ENCODE results near the gene ZNF626.

The ZNF626 gene

GRCh38 chr19:20662421-20663105 is 1.2 kb upstream of the ZNF626 start:
- TF ChIP-seq USF1 (IDR thresholded peaks at IDR 0.05) (no peak), RAD21 (IDR thresholded peaks at IDR 0.05; ENCODE audit: low read depth) (no peak), EGR1 (IDR thresholded peaks at IDR 0.05) (no peak), ZBTB7A (IDR thresholded peaks at IDR 0.05; ENCODE audit: low read depth) (no peak), TCF12 (IDR thresholded peaks at IDR 0.05; ENCODE audit: low read depth) (no peak), EP300 (IDR thresholded peaks at IDR 0.05; ENCODE audit: borderline replicate concordance) (no peak), TEAD4 (IDR thresholded peaks at IDR 0.05) (no peak), YY1 (IDR thresholded peaks at IDR 0.05; ENCODE audit: low read depth) (no peak), TAF1 (IDR thresholded peaks at IDR 0.05; ENCODE audit: low read depth) (no peak), NFIC (IDR thresholded peaks at IDR 0.05) (no peak), REST (IDR thresholded peaks at IDR 0.05; ENCODE audit: low read depth) (no peak), CEBPB (IDR thresholded peaks at IDR 0.05) (no peak), FOXM1 (IDR thresholded peaks at IDR 0.05; ENCODE audit: borderline replicate concordance, low read depth) (no peak), MAX (IDR thresholded peaks at IDR 0.05) (no peak), CREB1 (IDR thresholded peaks at IDR 0.05; ENCODE audit: low read depth) (no peak)

GRCh38 chr19:20660473-20661140 is 764 bp downstream of the ZNF626 start:
- TF ChIP-seq ZBTB7A (IDR thresholded peaks at IDR 0.05; ENCODE audit: low read depth) (no peak), RAD21 (IDR thresholded peaks at IDR 0.05; ENCODE audit: low read depth) (no peak), TEAD4 (IDR thresholded peaks at IDR 0.05) (no peak), CREB1 (IDR thresholded peaks at IDR 0.05; ENCODE audit: low read depth) (no peak), FOXM1 (IDR thresholded peaks at IDR 0.05; ENCODE audit: borderline replicate concordance, low read depth) (no peak), TCF12 (IDR thresholded peaks at IDR 0.05; ENCODE audit: low read depth) (no peak), TAF1 (IDR thresholded peaks at IDR 0.05; ENCODE audit: low read depth) (no peak), CEBPB (IDR thresholded peaks at IDR 0.05) (no peak), MAX (IDR thresholded peaks at IDR 0.05) (no peak), EP300 (IDR thresholded peaks at IDR 0.05; ENCODE audit: borderline replicate concordance) (no peak), REST (IDR thresholded peaks at IDR 0.05; ENCODE audit: low read depth) (no peak), YY1 (IDR thresholded peaks at IDR 0.05; ENCODE audit: low read depth) (no peak), EGR1 (IDR thresholded peaks at IDR 0.05) (no peak), NFIC (IDR thresholded peaks at IDR 0.05) (no peak), USF1 (IDR thresholded peaks at IDR 0.05) (no peak)

GRCh38 chr19:20640545-20640944 is 20.8 kb downstream of the ZNF626 start:
- TF ChIP-seq EP300 (IDR thresholded peaks at IDR 0.05; ENCODE audit: borderline replicate concordance) (no peak), CREB1 (IDR thresholded peaks at IDR 0.05; ENCODE audit: low read depth) (no peak), TAF1 (IDR thresholded peaks at IDR 0.05; ENCODE audit: low read depth) (no peak), MAX (IDR thresholded peaks at IDR 0.05) (no peak), TEAD4 (IDR thresholded peaks at IDR 0.05) (no peak), YY1 (IDR thresholded peaks at IDR 0.05; ENCODE audit: low read depth) (no peak), NFIC (IDR thresholded peaks at IDR 0.05) (no peak), TCF12 (IDR thresholded peaks at IDR 0.05; ENCODE audit: low read depth) (no peak), ZBTB7A (IDR thresholded peaks at IDR 0.05; ENCODE audit: low read depth) (no peak), EGR1 (IDR thresholded peaks at IDR 0.05) (no peak), USF1 (IDR thresholded peaks at IDR 0.05) (no peak), RAD21 (IDR thresholded peaks at IDR 0.05; ENCODE audit: low read depth) (no peak), CEBPB (IDR thresholded peaks at IDR 0.05) (no peak), FOXM1 (IDR thresholded peaks at IDR 0.05; ENCODE audit: borderline replicate concordance, low read depth) (no peak), REST (IDR thresholded peaks at IDR 0.05; ENCODE audit: low read depth) (no peak)

All from Ishikawa (cell line).